Measurements from ENCODE around the gene VPS13C.

- TF ChIP-seq CTCF (IDR thresholded peaks at IDR 0.05 in 2 of 3, conservative IDR thresholded peaks at IDR 0.05 in 1 of 3; ENCODE audit: borderline replicate concordance in 1 of 3, insufficient read depth in 1 of 3, low read depth in 2 of 3, low read length in 2 of 3) (no peak), ATF3 (IDR thresholded peaks at IDR 0.05) (no peak), POLR2A (IDR thresholded peaks at IDR 0.05; ENCODE audit: borderline replicate concordance, extremely low read depth, insufficient read depth, insufficient read length) (no peak), JUND (IDR thresholded peaks at IDR 0.05) (no peak), POLR2AphosphoS5 (IDR thresholded peaks at IDR 0.05; ENCODE audit: low read depth, low read length) (no peak), SRF (IDR thresholded peaks at IDR 0.05; ENCODE audit: low read depth) (no peak), ZBTB33 (IDR thresholded peaks at IDR 0.05; ENCODE audit: extremely low read depth, insufficient replicate concordance, low read length) (no peak)
Observed at GRCh38 chr15:61917457-61917856, 142.8 kb downstream of the VPS13C start.
